ENCODE results near the gene VAMP7. TPM values are rescaled to one million over a fixed set of nuclear protein-coding genes. Genes with fewer than 3 reads are reported as not detected.

VAMP7 gene
- total and polyA plus RNA-seq, 10 of the 15 experiments (the other 5 are each of a cell fraction or from before 2014, with no cell fraction given): 15.1 to 52.4 (median 35.8) TPM

DNA sequence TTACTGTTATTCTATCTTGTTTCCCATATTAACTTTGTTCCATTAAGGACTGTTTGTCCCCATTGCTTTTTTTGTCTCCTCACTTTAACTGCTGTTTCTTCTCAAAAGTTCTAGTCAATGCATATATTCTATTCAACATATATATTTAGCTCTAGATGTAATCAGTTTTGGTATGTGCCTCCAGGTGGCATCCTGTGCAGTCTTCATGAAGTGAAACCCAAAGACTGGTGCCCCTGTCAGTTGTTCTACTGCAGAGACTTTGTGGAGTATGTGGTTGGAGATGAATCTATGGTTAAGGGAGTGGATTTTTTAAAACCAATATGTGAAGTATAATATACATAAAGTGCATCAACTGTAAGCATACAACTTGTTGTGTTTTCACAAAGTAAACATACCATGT is 57.0 kb downstream of the VAMP7 start:
- Histone ChIP-seq H3K27me3 (replicated peaks in 1 of 2; ENCODE audit: control insufficient read depth in 2 of 2, insufficient read depth in 2 of 2, low read length in 1 of 2) (no peaks in the 10 kb centered on the region), H3K9ac (ENCODE audit: control insufficient read depth, insufficient read depth, low read length) (no peak overlapping the region), H3K27ac (ENCODE audit: control insufficient read depth, insufficient read depth) (no peak overlapping the region), H4K20me1 (ENCODE audit: control insufficient read depth, insufficient read depth) (no peaks in the 10 kb centered on the region), H3K36me3 (ENCODE audit: control insufficient read depth in 2 of 2, insufficient read depth in 2 of 2, low read length in 1 of 2) (0 out of 4 replicates have a peak, but pooled peaks cover 0 to 5% of the 10 kb centered on the region in 2 experiments), H3K4me3 (no peak overlapping the region), H3K9me3 (replicated peaks; ENCODE audit: control insufficient read depth, insufficient read depth, low read length) (no peaks in the 10 kb centered on the region), H3K79me2 (ENCODE audit: control insufficient read depth, insufficient read depth, low read length) (no peaks in the 10 kb centered on the region), H3K4me2 (ENCODE audit: control insufficient read depth, insufficient read depth) (no peak overlapping the region), H3K4me1 (ENCODE audit: control insufficient read depth, insufficient read depth, low read length) (no peaks in the 10 kb centered on the region), H2AFZ (ENCODE audit: control insufficient read depth, low read depth, low read length) (no peak overlapping the region)
- intact Hi-C loops (cut with micrococcal nuclease; ENCODE audit: unreplicated experiment): no loop called here
- POLR2A ChIA-PET: no interaction called here
- no peak for DNase-seq (ENCODE audit: low read depth, low spot score)
- FAIRE-seq: no peak
- RAD21 ChIA-PET (ENCODE audit: unreplicated experiment): no interaction called here
- ATAC-seq: no peak
- in situ Hi-C loops (cut with MboI): no loop called here
- no TSS peak for BruUV-seq (replicated peaks)
- TF ChIP-seq LARP7 (IDR thresholded peaks at IDR 0.05) (no peak), RB1 (IDR thresholded peaks at IDR 0.05; ENCODE audit: borderline replicate concordance) (no peak), HCFC1 (IDR thresholded peaks at IDR 0.05; ENCODE audit: low read length) (no peak), CEBPB (IDR thresholded peaks at IDR 0.05; ENCODE audit: borderline replicate concordance in 1 of 2, low read depth in 2 of 2, low read length in 2 of 2) (no peak), ETV6 (conservative IDR thresholded peaks at IDR 0.05 in 1 of 2, IDR thresholded peaks at IDR 0.05 in 1 of 2; ENCODE audit: borderline replicate concordance in 1 of 2, low read depth in 1 of 2) (no peak), RCOR1 (conservative IDR thresholded peaks at IDR 0.05; ENCODE audit: low read depth, low read length) (no peak), IRF4 (IDR thresholded peaks at IDR 0.05; ENCODE audit: low read depth, low read length) (no peak), EED (IDR thresholded peaks at IDR 0.05; ENCODE audit: low read depth) (no peak), RBBP5 (conservative IDR thresholded peaks at IDR 0.05) (no peak), EZH2 (IDR thresholded peaks at IDR 0.05; ENCODE audit: borderline replicate concordance, control insufficient read depth, low read depth, low read length) (no peak), ZNF217 (IDR thresholded peaks at IDR 0.05) (no peak), PAX8 (IDR thresholded peaks at IDR 0.05) (no peak), MEF2A (IDR thresholded peaks at IDR 0.05; ENCODE audit: insufficient read depth, low read depth, low read length) (no peak)
- TF ChIP-seq, protein P1, sequence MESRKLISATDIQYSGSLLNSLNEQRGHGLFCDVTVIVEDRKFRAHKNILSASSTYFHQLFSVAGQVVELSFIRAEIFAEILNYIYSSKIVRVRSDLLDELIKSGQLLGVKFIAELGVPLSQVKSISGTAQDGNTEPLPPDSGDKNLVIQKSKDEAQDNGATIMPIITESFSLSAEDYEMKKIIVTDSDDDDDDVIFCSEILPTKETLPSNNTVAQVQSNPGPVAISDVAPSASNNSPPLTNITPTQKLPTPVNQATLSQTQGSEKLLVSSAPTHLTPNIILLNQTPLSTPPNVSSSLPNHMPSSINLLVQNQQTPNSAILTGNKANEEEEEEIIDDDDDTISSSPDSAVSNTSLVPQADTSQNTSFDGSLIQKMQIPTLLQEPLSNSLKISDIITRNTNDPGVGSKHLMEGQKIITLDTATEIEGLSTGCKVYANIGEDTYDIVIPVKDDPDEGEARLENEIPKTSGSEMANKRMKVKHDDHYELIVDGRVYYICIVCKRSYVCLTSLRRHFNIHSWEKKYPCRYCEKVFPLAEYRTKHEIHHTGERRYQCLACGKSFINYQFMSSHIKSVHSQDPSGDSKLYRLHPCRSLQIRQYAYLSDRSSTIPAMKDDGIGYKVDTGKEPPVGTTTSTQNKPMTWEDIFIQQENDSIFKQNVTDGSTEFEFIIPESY (IDR thresholded peaks at IDR 0.05): no peak
- TF ChIP-seq, protein P2, sequence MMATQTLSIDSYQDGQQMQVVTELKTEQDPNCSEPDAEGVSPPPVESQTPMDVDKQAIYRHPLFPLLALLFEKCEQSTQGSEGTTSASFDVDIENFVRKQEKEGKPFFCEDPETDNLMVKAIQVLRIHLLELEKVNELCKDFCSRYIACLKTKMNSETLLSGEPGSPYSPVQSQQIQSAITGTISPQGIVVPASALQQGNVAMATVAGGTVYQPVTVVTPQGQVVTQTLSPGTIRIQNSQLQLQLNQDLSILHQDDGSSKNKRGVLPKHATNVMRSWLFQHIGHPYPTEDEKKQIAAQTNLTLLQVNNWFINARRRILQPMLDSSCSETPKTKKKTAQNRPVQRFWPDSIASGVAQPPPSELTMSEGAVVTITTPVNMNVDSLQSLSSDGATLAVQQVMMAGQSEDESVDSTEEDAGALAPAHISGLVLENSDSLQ (IDR thresholded peaks at IDR 0.05): no peak
- SMC1A ChIA-PET (ENCODE audit: uncharacterized antibody, unreplicated experiment): no interaction called here
- CTCF ChIA-PET: no interaction called here

All from GM12878 (cell line).